Endodermal cell (in vitro differentiated cells): Measurements from ENCODE around the gene OLR1. TPM values are rescaled to one million over a fixed set of nuclear protein-coding genes. Genes with fewer than 3 reads are reported as not detected.

Source experiments
- DNase-seq: peaks from one replicate; pipeline ENCODE4 v3.0.0-alpha.2; 2017
- H3K27ac ChIP-seq: 2 replicates; pipeline ENCODE4 v1.5.1; 2013; ENCODE audit warnings: mild to moderate bottlenecking, low read depth, low read length, moderate library complexity
- H3K27me3 ChIP-seq: 2 replicates; pipeline ENCODE4 v1.6.1; 2013; ENCODE audit warnings: mild to moderate bottlenecking, low read length, moderate library complexity; ENCODE audit not compliant: insufficient read depth, control insufficient read depth, poor library complexity, severe bottlenecking
- H3K36me3 ChIP-seq: 2 replicates; pipeline ENCODE4 v1.7.0; 2013; ENCODE audit warnings: mild to moderate bottlenecking, low read length, moderate library complexity; ENCODE audit not compliant: control insufficient read depth, insufficient read depth
- H3K4me1 ChIP-seq: one replicate; pipeline ENCODE4 v1.7.0; 2013; ENCODE audit warnings: low read length; ENCODE audit not compliant: control insufficient read depth, insufficient read depth
- H3K4me3 ChIP-seq: 2 replicates; pipeline ENCODE4 v1.5.1; 2013; ENCODE audit warnings: mild to moderate bottlenecking, low read length, moderate library complexity
- H3K9ac ChIP-seq: 2 replicates; pipeline ENCODE4 v1.6.1; 2013; ENCODE audit warnings: mild to moderate bottlenecking, low read length, moderate library complexity; ENCODE audit not compliant: poor library complexity, severe bottlenecking; ENCODE audit errors: extremely low read depth
- H3K9me3 ChIP-seq: 2 replicates; pipeline ENCODE4 v1.6.1; 2013; ENCODE audit warnings: mild to moderate bottlenecking, low read length, moderate library complexity; ENCODE audit not compliant: control insufficient read depth
- H3K27ac Mint-ChIP-seq: 2 replicates; pipeline ENCODE4 v1.8.0; 2020; ENCODE audit warnings: mixed read lengths
- H3K27me3 Mint-ChIP-seq: 2 replicates; pipeline ENCODE4 v1.8.0; 2021; ENCODE audit warnings: mild to moderate bottlenecking, mixed read lengths; ENCODE audit not compliant: insufficient read depth
- H3K36me3 Mint-ChIP-seq: 2 replicates; pipeline ENCODE4 v1.8.0; 2020; ENCODE audit warnings: low read depth, mixed read lengths
- H3K4me1 Mint-ChIP-seq: 2 replicates; pipeline ENCODE4 v1.8.0; 2020; ENCODE audit warnings: mixed read lengths
- H3K4me3 Mint-ChIP-seq: 2 replicates; pipeline ENCODE4 v1.8.0; 2020; ENCODE audit warnings: mild to moderate bottlenecking, moderate library complexity, mixed read lengths
- H3K9me3 Mint-ChIP-seq: 2 replicates; pipeline ENCODE4 v1.8.0; 2020; ENCODE audit warnings: mild to moderate bottlenecking, mixed read lengths
- WGBS, 2 experiments: methylation state at CpG; one replicate each; pipeline versions ENCODE4 v1.1.5 to v1.1.7; 2013; ENCODE audit warnings: missing lambda C conversion rate in 2 of 2, mixed read lengths in 1 of 2; ENCODE audit not compliant: insufficient coverage in 1 of 2, insufficient read length in 1 of 2; 5-methylcytosine and 5-hydroxymethylcytosine counted together
- total RNA-seq, 2 donors: library from RNA; stranded (reverse); fragmentation: NEBNext Ultra II Directional in 1 of 2; extraction: Animal tissue kit (Norgen Biotek cat#: 25700) in 1 of 2; gene quantifications; 2 replicates in 1 of 2; 3 replicates in 1 of 2; pipeline ENCODE4 v1.2.1, GENCODE V29; 2021
- TF ChIP-seq, protein P1 (sequence below): fragments of 200-600 bp; sonication (generic); conservative IDR thresholded peaks from 2 replicates; pipeline ENCODE4 v1.5.0; 2021; ENCODE audit warnings: antibody characterized with exemption, mild to moderate bottlenecking

The OLR1 gene
- total RNA-seq, 2 donors from 2014 or later = 0.22 TPM; not detected in 1

DNA sequence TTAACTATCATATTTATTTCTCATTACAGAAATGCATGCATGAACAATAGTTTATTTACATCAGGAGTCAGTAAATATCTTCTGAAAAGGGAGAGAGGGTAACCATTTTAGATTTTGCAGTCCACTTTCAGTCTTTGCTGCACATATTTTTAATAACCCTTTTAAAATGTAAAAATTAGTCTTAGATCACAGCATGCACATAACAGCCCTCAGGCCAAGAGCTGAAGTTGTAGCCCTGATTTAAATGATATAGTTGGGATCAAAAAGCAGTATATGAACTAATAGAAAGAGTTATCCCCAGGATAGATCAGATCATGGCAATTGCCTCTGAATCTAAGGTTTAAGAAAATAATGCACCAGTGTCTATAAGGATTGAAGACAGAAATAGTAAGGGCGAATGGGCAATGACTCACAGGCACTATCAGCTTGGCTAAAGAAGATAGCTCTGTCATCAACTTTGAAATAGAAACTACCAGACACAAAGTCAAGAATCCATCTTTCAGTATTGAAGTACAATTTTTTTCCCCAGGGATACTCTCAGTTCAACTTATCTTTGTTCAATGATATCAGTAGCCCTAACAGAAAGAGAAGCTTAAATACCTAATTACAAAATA is 28.8 kb downstream of the OLR1 start:
- H3K27ac Mint-ChIP-seq = no peak overlapping the region
- TF ChIP-seq, protein P1, sequence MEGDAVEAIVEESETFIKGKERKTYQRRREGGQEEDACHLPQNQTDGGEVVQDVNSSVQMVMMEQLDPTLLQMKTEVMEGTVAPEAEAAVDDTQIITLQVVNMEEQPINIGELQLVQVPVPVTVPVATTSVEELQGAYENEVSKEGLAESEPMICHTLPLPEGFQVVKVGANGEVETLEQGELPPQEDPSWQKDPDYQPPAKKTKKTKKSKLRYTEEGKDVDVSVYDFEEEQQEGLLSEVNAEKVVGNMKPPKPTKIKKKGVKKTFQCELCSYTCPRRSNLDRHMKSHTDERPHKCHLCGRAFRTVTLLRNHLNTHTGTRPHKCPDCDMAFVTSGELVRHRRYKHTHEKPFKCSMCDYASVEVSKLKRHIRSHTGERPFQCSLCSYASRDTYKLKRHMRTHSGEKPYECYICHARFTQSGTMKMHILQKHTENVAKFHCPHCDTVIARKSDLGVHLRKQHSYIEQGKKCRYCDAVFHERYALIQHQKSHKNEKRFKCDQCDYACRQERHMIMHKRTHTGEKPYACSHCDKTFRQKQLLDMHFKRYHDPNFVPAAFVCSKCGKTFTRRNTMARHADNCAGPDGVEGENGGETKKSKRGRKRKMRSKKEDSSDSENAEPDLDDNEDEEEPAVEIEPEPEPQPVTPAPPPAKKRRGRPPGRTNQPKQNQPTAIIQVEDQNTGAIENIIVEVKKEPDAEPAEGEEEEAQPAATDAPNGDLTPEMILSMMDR = no peak
- no peak overlapping the region for H3K4me3 Mint-ChIP-seq
- H3K9ac ChIP-seq = no peak overlapping the region
- H3K36me3 Mint-ChIP-seq = no peaks in the 10 kb centered on the region
- WGBS, 2 experiments = 0% methylated on average over 1 of the region's 1 CpG; no CpG with 5 or more reads in 1 of the 2 experiments
- no peaks in the 10 kb centered on the region for H3K9me3 ChIP-seq
- H3K36me3 ChIP-seq = no peaks in the 10 kb centered on the region
- H3K27me3 Mint-ChIP-seq = no peaks in the 10 kb centered on the region
- peaks cover 14% of the 10 kb centered on the region for H3K4me1 Mint-ChIP-seq
- H3K4me3 ChIP-seq = no peak overlapping the region
- no peaks in the 10 kb centered on the region for H3K27me3 ChIP-seq
- H3K9me3 Mint-ChIP-seq = peaks cover 7% of the 10 kb centered on the region
- no peak for DNase-seq
- no peak overlapping the region for H3K27ac ChIP-seq
- no peaks in the 10 kb centered on the region for H3K4me1 ChIP-seq

DNA sequence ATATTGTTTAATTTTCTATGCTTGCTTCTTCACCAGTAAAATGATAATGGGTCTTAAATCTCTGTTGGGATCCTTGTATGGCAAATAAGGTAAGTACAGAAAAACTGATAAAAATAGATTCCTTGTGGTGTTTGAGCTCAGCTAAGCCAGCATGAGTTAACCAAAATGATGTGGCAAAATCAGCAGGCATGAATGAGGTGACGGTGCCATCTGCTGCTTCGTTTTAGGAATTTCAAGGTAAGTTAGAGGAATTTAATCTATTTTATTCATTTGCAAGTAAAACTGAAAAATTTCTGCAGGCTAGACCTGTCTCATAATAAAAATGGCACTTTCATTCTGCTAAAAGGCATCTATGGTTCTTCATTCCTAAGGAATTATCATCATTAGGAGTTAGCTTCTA is 31.9 kb downstream of the OLR1 start:
- no peak overlapping the region for H3K9ac ChIP-seq
- Mint-ChIP-seq H3K4me3 (no peak overlapping the region), H3K4me1 (peaks cover 14% of the 10 kb centered on the region), H3K36me3 (no peaks in the 10 kb centered on the region), H3K27ac (no peak overlapping the region), H3K9me3 (peaks cover 4% of the 10 kb centered on the region), H3K27me3 (no peaks in the 10 kb centered on the region)
- no peak overlapping the region for H3K4me3 ChIP-seq
- no peaks in the 10 kb centered on the region for H3K27me3 ChIP-seq
- TF ChIP-seq, protein P1 = peak; percentile 99
- no peak overlapping the region for H3K27ac ChIP-seq
- H3K4me1 ChIP-seq = no peaks in the 10 kb centered on the region
- WGBS, 2 experiments = 7 to 8% methylated on average over 2 of the region's 2 CpGs
- DNase-seq = peak; percentile 76
- no peaks in the 10 kb centered on the region for H3K9me3 ChIP-seq
- no peaks in the 10 kb centered on the region for H3K36me3 ChIP-seq

DNA sequence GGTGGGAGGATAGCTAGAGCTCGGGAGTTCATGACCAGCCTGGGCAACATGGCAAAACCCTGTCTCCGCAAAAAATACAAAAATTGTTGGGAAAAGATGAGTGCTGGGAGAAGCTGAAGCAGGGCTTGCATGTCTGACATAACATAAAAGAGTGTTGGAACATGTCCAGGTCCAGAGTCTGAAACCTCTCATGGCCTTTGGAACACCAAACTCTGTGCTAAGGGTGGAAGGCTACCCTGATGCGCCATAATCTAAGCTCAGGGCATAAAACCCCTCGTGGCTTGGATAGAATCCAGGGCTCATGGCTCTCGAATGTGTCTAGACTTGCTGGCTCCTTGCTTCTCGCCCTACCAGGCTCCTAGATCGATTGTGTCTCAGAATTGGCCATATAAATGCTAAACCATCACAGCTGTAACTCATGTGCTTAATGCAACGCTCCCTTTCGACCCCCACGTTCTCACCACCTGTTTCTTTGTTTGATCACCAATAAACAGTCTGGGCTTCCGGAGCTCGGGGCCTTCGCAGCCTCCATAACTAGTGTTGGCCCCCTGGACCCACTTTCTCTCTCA is 35.2 kb downstream of the OLR1 start:
- DNase-seq = no peak
- Histone ChIP-seq H3K4me3 (no peak overlapping the region), H3K36me3 (no peaks in the 10 kb centered on the region), H3K27ac (no peak overlapping the region), H3K9me3 (no peaks in the 10 kb centered on the region), H3K27me3 (no peaks in the 10 kb centered on the region), H3K9ac (no peak overlapping the region), H3K4me1 (peaks cover 4% of the 10 kb centered on the region)
- Mint-ChIP-seq H3K9me3 (peaks cover 4% of the 10 kb centered on the region), H3K36me3 (no peaks in the 10 kb centered on the region), H3K27ac (no peak overlapping the region), H3K4me1 (peaks cover 16% of the 10 kb centered on the region), H3K4me3 (no peak overlapping the region), H3K27me3 (no peaks in the 10 kb centered on the region)
- TF ChIP-seq, protein P1 = no peak
- 92 to 94% methylated on average over 11 to 13 of the region's 13 CpGs for WGBS, 2 experiments
